SJSA1 (cell line): ENCODE data around the gene INSYN2B. TPM values are rescaled to one million over a fixed set of nuclear protein-coding genes. Genes with fewer than 3 reads are reported as not detected.
A peak's percentile ranks its signal among the peaks of the same experiment; 100 is the strongest.

ENCODE experiments used
- DNase-seq, 2 experiments: peaks; one replicate each; pipeline ENCODE4 v3.0.0-alpha.2; 2015 to 2020; ENCODE audit warnings: low spot score in 2 of 2, low read depth in 1 of 2
- H3K27ac ChIP-seq: fragments of 250-450 bp; sonication (Bioruptor Pico); 2 replicates; pipeline ENCODE4 v1.5.1; 2020; ENCODE audit warnings: mild to moderate bottlenecking, moderate library complexity
- H3K27me3 ChIP-seq: fragments of 250-450 bp; sonication (Bioruptor Pico); replicated peaks from 2 replicates; pipeline ENCODE4 v1.5.1; 2020; ENCODE audit warnings: mild to moderate bottlenecking, moderate library complexity
- H3K36me3 ChIP-seq: fragments of 250-450 bp; sonication (Bioruptor Pico); 2 replicates; pipeline ENCODE4 v1.5.1; 2020; ENCODE audit warnings: mild to moderate bottlenecking
- H3K4me1 ChIP-seq: fragments of 250-450 bp; sonication (Bioruptor Pico); replicated peaks from 2 replicates; pipeline ENCODE4 v1.6.1; 2021; ENCODE audit warnings: mild to moderate bottlenecking
- H3K4me3 ChIP-seq: fragments of 250-450 bp; sonication (Bioruptor Pico); 2 replicates; pipeline ENCODE4 v1.5.1; 2020; ENCODE audit warnings: mild to moderate bottlenecking
- H3K9me3 ChIP-seq: fragments of 250-450 bp; sonication (Bioruptor Pico); replicated peaks from 2 replicates; pipeline ENCODE4 v1.5.1; 2020; ENCODE audit warnings: mild to moderate bottlenecking
- total RNA-seq: library from RNA; depleted of rRNA; stranded (reverse); fragments of >200 nt; shearing (Covaris generic); gene quantifications from 2 replicates; pipeline ENCODE4 v1.2.3, GENCODE V29; 2014; rRNA removed

Gene INSYN2B
- total RNA-seq: 1.1 and 3.8 TPM in 2 replicates

DNA sequence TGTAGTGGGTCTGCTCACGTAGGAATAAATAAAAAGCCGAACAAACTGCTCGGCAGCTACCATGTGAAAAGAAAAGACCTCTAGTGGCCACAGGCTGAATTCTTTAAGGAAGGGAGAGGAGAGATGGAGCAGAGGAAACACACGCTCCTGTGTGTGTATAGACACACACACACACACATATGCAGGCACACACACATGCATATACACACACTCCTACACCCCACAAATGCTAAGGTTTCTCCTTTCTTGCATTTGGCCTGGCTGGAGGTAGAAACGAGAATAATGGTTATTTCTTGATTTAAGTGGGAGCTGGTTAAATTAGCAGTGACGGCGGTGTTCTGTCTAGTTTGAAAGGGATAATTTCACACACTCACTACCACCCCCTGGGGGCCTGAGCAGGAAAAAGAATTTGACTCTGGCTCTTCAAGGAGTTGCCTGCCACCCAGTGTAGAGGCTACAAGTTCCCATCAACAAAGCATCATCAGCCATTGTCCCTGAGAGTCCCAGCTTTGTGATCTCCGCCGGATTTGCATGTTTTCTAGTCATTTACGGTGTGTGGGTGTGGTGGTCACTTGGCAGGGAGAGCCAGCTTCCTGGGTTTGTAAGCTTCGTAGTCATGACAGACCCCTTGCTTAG, at the start of gene INSYN2B:
Gene INSYN2B, minus strand, starts transcription at position 78 of the 636 bp plus-strand sequence. CDS start 96,597 bp downstream, outside the sequence.
- H3K27ac ChIP-seq: peak within 1 kb of the TSS; percentile 49
- peak; percentile 89 to 97 for DNase-seq

GRCh38 chr5:170028124-170028523, 47.8 kb upstream of the INSYN2B start:
- H3K4me1 ChIP-seq: no peaks in the 10 kb centered on the region
- H3K4me3 ChIP-seq: no peak overlapping the region
- H3K9me3 ChIP-seq: no peaks in the 10 kb centered on the region
- no peak for DNase-seq
- H3K36me3 ChIP-seq: no peaks in the 10 kb centered on the region
- peaks cover 13% of the 10 kb centered on the region for H3K27me3 ChIP-seq
- no peak overlapping the region for H3K27ac ChIP-seq

More for the DNA sequence above, at the start of gene INSYN2B:
- Histone ChIP-seq H3K36me3 (no peaks in the 10 kb centered on the region), H3K4me1 (peaks cover 46% of the 10 kb centered on the region), H3K27me3 (no peaks in the 10 kb centered on the region; the same call in 1 of the 2 replicates), H3K9me3 (no peaks in the 10 kb centered on the region), H3K4me3 (peak within 1 kb of the TSS; percentile 36)

GRCh38 chr5:170025853-170026252, 45.6 kb upstream of the INSYN2B start:
- H3K27ac ChIP-seq: no peak overlapping the region
- no peak for DNase-seq
- H3K36me3 ChIP-seq: no peaks in the 10 kb centered on the region
- no peaks in the 10 kb centered on the region for H3K9me3 ChIP-seq
- no peaks in the 10 kb centered on the region for H3K4me1 ChIP-seq
- H3K4me3 ChIP-seq: no peak overlapping the region
- H3K27me3 ChIP-seq: peaks cover 10% of the 10 kb centered on the region; the same call in 1 of the 2 replicates

GRCh38 chr5:170021506-170021905, 41.2 kb upstream of the INSYN2B start:
- Histone ChIP-seq H3K27me3 (peaks cover 26% of the 10 kb centered on the region), H3K36me3 (no peaks in the 10 kb centered on the region), H3K27ac (no peak overlapping the region), H3K9me3 (no peaks in the 10 kb centered on the region), H3K4me1 (no peaks in the 10 kb centered on the region), H3K4me3 (no peak overlapping the region)
- DNase-seq: no peak

DNA sequence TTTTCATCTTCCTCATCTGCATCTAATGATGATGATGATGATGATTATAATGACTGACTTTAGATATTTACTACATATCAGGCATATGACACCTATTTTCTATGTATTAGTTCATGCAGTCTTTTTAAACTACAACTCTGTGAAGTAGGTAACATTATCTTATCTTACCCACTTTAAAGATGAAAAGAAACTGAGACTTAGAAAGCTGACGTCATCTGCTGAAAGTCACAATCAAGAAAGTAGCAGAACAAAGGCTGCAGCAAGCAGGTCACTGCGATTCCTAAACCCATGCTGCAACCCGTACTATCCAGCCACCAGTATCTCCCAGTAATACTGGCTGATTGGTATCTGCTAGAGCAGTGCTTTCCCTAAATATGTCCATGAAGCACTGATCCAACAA, 40.1 kb upstream of the INSYN2B start:
- no peaks in the 10 kb centered on the region for H3K9me3 ChIP-seq
- no peak for DNase-seq
- H3K27ac ChIP-seq: no peak overlapping the region

DNA sequence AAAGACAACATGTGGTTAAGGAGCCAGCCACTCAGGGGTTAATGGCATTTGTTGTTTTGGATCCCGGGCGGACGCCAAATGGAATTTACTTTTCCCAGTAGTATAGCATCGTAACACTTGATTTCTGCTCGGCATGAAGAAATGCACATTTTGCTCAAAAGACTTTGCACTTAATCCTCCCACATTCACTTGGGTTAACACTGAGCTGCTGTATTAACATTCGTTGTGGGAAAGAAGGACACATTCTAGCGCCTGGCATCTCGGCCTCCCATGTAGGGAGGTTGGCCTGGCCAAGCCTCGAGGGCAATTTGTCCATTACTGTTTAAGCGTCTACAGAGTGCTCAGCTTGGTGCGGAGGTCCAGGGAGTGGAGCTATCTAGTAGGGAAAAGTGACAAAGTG, 32.3 kb upstream of the INSYN2B start:
- no peak overlapping the region for H3K27ac ChIP-seq
- H3K4me1 ChIP-seq: no peaks in the 10 kb centered on the region
- no peak for DNase-seq
- H3K9me3 ChIP-seq: no peaks in the 10 kb centered on the region
- no peaks in the 10 kb centered on the region for H3K36me3 ChIP-seq
- peaks cover 43% of the 10 kb centered on the region for H3K27me3 ChIP-seq
- no peak overlapping the region for H3K4me3 ChIP-seq

More for the DNA sequence above, 40.1 kb upstream of the INSYN2B start:
- Histone ChIP-seq H3K36me3 (no peaks in the 10 kb centered on the region), H3K4me1 (no peaks in the 10 kb centered on the region), H3K4me3 (no peak overlapping the region), H3K27me3 (peaks cover 32% of the 10 kb centered on the region)

GRCh38 chr5:170011751-170012150, 31.5 kb upstream of the INSYN2B start:
- no peak for DNase-seq
- Histone ChIP-seq H3K27me3 (peaks cover 35% of the 10 kb centered on the region), H3K27ac (no peak overlapping the region), H3K9me3 (no peaks in the 10 kb centered on the region), H3K4me1 (no peaks in the 10 kb centered on the region), H3K4me3 (no peak overlapping the region), H3K36me3 (no peaks in the 10 kb centered on the region)

- H3K27me3 ChIP-seq: peaks cover 29% of the 10 kb centered on the region
- no peaks in the 10 kb centered on the region for H3K36me3 ChIP-seq
- DNase-seq: no peak
- H3K4me3 ChIP-seq: no peak overlapping the region
- no peaks in the 10 kb centered on the region for H3K9me3 ChIP-seq
- no peaks in the 10 kb centered on the region for H3K4me1 ChIP-seq
- no peak overlapping the region for H3K27ac ChIP-seq
These were observed 30.3 kb upstream of the INSYN2B start for GRCh38 chr5:170010595-170010994.

- Histone ChIP-seq H3K36me3 (no peaks in the 10 kb centered on the region), H3K4me1 (no peaks in the 10 kb centered on the region), H3K9me3 (no peaks in the 10 kb centered on the region), H3K27me3 (peaks cover 24% of the 10 kb centered on the region), H3K4me3 (no peak overlapping the region), H3K27ac (no peak overlapping the region)
- no peak for DNase-seq
These were observed 28.1 kb upstream of the INSYN2B start for GRCh38 chr5:170008376-170008775.

GRCh38 chr5:170006021-170006420, 25.7 kb upstream of the INSYN2B start:
- no peak for DNase-seq
- Histone ChIP-seq H3K4me1 (no peaks in the 10 kb centered on the region), H3K27ac (no peak overlapping the region), H3K4me3 (no peak overlapping the region), H3K9me3 (no peaks in the 10 kb centered on the region), H3K36me3 (no peaks in the 10 kb centered on the region), H3K27me3 (peaks cover 9% of the 10 kb centered on the region; the same call in 1 of the 2 replicates)

- no peaks in the 10 kb centered on the region for H3K9me3 ChIP-seq
- H3K4me3 ChIP-seq: no peak overlapping the region
- H3K27me3 ChIP-seq: peaks cover 3% of the 10 kb centered on the region
- no peak overlapping the region for H3K27ac ChIP-seq
- H3K36me3 ChIP-seq: no peaks in the 10 kb centered on the region
- DNase-seq: no peak
- no peaks in the 10 kb centered on the region for H3K4me1 ChIP-seq
These were observed 19.9 kb upstream of the INSYN2B start for GRCh38 chr5:170000155-170000554.

GRCh38 chr5:169999621-170000020, 19.3 kb upstream of the INSYN2B start:
- H3K27ac ChIP-seq: no peak overlapping the region
- peaks cover 3% of the 10 kb centered on the region for H3K27me3 ChIP-seq
- no peaks in the 10 kb centered on the region for H3K9me3 ChIP-seq
- DNase-seq: no peak
- no peak overlapping the region for H3K4me3 ChIP-seq
- no peaks in the 10 kb centered on the region for H3K36me3 ChIP-seq
- H3K4me1 ChIP-seq: no peaks in the 10 kb centered on the region

DNA sequence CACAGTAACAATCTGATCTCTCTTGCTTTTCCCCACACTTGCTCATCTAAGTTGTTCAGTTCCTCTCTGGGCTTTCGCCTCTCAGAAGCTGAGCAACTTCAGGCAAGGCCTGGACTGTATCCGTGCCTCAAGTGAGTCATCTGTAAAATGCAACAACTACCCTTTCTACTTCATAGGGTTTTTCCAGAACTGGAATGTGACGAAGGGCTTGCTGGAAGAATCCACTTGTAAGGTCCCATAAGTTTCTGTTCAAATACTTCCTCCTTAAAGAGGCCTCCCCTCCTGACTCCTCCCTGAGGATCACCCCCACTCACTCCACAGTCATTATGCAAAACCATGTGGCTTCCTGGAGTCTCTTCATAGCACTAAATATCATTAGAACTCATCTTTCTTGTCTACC, 17.5 kb upstream of the INSYN2B start:
- Histone ChIP-seq H3K36me3 (no peaks in the 10 kb centered on the region), H3K27me3 (peaks cover 3% of the 10 kb centered on the region), H3K4me1 (no peaks in the 10 kb centered on the region), H3K9me3 (no peaks in the 10 kb centered on the region), H3K4me3 (no peak overlapping the region), H3K27ac (no peak overlapping the region)
- DNase-seq: no peak

DNA sequence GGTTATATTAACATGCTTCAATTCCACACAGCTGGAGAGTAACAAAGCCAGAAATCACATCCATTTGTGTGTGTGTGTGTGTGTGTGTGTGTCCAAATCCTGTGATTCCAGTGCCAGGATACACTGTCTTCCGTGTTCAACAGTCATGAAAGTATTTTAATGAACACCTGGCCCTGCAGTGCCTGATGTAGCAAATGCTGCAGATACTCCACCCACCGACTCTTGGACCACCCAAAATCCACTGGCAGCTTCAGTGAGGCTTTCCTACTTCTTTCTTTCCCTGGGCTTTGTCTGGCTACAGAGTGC, 13.1 kb upstream of the INSYN2B start:
- Histone ChIP-seq H3K4me3 (no peak overlapping the region), H3K27me3 (peaks cover 7% of the 10 kb centered on the region), H3K36me3 (no peaks in the 10 kb centered on the region), H3K9me3 (no peaks in the 10 kb centered on the region; the same call in 1 of the 2 replicates), H3K4me1 (no peaks in the 10 kb centered on the region), H3K27ac (no peak overlapping the region)
- no peak for DNase-seq
